Tongue (tissue), 2 donors: Measurements from ENCODE around the gene TWF2. TPM values are rescaled to one million over a fixed set of nuclear protein-coding genes. Genes with fewer than 3 reads are reported as not detected.

Experiments used
- DNase-seq: peaks from one replicate; pipeline ENCODE4 v3.0.0-alpha.2; 2015
- total RNA-seq: library from RNA; depleted of rRNA; stranded (reverse); fragments of >200 nt; gene quantifications from one replicate; pipeline ENCODE4 v1.2.3, GENCODE V29; 2014

TWF2 gene
- total RNA-seq, 1 donor from 2014 or later = 34.6 TPM

DNA sequence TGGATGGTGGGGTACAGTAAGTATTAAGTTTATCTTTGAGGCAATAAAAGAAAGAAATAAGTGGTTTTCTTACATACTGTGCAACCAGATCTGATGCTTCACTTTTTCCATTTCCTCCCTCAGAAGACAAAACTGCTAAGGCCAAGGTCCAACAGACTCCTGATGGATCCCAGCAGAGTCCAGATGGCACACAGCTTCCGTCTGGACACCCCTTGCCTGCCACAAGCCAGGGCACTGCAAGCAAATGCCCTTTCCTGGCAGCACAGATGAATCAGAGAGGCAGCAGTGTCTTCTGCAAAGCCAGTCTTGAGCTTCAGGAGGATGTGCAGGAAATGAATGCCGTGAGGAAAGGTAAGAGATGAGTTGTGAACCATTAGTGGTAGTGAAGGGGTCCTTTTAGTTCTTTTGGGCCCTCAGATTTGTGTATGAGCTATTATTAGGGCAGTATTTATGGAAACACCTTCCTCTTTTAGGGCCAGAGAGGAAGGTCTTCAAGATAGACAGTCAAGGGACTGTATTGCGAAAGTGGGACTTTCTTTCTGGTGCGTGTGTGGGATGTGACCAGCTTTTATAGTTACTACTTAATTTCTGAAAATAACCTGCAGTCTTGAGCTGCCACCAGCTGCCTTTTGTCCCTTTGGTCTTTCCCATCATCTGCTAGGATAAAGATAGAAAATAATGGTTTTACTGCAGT is 36.4 kb downstream of the TWF2 start:
- no peak for DNase-seq

DNA sequence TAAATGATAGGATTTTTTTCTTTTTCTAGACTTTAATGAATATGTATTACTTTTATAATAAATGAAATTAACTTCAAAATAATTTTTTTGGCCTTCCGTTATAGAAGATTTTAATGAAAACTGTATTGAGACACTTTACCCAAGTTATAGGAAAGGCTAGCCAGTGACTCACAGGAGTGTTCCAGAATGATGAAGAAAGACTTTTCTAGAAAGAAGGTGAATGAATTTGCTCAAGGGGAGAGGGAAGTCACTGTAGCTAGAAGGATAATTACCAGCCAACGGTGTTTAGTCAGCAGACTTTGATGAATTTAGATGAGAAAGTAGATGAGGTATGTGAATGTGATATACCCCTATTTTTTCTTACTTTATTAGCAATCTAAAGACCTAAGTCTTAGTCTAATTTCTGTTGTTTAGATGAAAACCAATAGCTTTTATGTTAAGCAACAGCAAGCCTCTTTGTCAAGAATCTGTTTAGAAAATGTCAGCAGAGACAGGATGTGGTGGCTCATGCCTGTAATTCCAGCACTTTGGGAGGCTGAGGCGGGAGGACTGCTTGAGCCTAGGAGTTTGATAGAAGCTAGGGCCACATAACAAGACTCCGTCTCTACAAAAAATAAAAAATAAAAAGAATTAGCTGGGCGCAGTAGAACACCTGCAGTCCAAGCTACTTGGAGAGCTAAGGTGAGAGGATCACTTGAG is 37.8 kb downstream of the TWF2 start:
- no peak for DNase-seq

DNA sequence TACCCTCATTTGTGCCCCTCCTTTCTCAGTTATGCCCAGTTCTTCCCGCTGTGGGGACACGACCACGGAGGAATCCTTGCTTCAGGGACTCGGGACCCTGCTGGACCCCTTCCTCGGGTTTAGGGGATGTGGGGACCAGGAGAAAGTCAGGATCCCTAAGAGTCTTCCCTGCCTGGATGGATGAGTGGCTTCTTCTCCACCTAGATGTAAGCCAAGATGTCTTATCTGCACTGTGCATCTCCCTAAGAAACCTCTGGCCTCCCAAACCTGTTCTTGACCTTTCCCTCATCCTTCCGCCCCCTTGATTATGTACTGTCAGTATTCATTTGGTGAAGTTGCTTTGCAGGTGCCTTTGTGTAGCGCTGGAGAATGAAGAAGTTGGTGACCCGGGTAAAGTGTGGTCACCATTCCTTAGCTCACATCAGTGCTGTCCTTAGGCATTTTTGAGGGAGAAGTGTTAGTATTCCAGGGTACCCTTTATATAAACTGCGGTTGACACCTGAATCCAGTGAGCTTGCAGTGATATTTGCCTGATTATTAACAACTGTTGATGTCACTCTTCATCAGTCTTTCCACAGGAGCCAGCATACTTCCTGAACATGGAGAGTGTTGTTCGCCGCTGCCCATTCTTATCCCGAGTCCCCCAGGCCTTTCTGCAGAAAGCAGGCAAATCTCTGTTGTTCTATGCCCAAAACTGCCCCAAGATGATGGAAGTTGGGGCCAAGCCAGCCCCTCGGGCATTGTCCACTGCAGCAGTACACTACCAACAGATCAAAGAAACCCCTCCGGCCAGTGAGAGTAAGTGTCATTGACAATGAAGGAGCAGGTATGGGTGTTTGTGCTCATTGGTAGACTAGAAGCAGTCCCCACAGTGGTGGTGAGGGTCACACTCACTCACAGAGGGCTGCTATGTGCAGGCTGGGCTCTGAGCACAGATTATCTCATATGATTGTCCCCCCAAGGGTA is 40.0 kb downstream of the TWF2 start:
- no peak for DNase-seq

DNA sequence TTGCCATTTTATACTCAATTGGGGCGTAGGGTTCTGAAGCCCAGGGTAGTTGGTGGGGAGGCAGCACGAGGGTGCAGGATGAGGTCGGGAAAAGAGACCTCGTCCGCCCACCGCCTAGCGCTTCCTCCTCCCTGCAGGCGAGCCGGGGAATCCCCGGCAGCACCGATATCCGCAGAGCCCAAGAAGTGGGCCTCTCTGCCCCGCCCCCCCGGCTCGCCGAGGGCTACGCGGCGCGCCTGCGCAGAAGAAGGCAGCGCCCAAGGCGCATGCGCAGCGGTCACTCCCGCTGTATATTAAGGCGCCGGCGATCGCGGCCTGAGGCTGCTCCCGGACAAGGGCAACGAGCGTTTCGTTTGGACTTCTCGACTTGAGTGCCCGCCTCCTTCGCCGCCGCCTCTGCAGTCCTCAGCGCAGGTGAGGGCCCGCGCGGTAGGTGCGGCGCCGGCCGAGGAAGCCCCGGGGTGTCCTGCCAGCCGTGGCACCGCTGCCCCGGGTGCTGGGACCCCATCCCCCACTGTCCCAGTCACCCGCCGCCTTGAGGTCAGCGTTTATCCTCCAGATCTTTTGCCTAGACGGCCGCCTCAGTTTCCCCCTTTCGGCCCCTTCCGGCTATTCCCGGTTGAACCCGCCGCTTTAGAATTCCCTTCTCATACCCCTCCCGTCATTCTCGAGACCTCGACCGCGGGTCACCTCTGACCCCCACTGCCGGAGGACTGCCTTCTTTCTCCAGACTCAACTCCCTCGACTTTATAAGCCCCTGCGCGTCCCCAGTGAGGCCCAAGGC is 40.9 kb downstream of the TWF2 start, which contains the start of gene ALAS1:
ALAS1 (plus strand) TSS at position 319 of the 784 bp plus-strand sequence. CDS start 1,082 bp downstream, outside the sequence.
- peak; percentile 97 for DNase-seq

DNA sequence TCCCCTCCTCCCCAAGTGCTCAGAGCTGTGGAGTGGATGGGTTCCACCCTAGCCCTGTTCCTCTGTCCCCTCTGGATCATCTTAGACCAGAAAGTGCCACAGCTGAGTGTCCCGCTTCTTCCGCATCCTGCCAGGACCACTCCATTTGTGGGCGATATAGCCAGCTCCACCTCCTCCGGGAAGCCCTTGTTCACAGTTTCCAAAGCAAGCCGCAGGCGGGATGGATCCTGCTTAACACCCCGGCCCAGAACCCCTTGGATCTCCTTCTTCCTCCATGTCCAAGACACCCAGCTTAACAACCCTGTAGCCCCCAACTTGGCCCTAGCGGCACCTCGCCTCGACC is 41.5 kb downstream of the TWF2 start:
- no peak for DNase-seq

DNA sequence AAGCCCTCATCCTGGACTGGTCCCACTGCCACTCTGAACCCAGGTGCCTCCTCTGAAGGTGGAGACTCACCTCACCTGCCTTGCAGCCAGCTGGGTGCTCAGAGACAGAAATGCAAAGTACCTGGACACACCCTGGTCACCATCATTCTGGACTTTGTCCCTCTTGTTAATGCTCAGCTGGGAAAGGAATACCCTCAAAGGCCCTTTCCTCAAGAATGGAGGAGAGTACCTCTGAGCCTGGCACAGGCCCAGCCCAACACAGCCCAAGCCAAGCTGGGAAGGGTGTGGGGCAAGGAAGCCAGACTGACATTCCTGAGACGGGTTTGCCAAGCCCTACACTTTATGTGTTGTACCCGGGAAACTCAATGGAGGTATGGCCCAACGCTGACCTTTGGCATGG is 42.0 kb downstream of the TWF2 start:
- DNase-seq = no peak

DNA sequence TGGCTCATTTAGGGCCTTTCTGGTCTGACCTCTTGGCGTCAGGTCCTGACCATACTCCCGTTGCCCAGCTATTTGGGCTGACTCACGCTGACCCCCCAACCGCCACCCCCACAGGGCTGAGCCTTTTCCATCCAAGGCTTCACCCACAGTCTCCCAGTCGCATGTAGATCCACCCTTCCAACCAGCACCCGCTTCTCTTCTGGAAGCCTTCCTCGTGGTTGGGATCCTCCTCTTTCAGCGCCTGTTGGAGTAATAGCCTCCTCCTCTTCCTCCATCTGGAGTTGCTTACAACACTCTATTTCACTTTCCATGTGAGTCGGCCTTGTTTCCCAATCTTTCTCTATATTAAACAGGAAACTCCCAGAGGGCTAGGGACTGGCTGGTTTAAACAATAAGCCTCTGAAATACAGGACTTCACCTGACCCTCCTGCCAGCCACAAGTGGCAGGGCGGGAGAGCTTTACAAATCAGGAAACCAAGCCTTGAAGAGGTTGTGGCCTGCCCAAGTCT is 43.1 kb downstream of the TWF2 start:
- no peak for DNase-seq

DNA sequence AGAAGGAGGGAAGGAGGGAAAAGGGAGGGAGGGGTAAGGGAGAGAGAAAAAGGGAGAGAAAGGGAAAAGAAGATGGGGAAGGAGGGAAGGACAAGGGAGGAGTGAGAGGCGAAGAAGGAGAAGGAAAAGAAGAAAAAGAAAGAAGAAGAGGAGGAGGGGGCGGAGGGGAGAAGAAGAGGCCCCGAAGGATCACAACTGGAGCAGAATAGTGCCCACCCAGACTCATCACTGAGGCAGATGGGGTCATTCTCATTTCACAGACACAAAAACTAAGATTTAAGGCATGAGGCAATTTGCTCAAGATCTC is 43.7 kb downstream of the TWF2 start:
- DNase-seq = no peak

DNA sequence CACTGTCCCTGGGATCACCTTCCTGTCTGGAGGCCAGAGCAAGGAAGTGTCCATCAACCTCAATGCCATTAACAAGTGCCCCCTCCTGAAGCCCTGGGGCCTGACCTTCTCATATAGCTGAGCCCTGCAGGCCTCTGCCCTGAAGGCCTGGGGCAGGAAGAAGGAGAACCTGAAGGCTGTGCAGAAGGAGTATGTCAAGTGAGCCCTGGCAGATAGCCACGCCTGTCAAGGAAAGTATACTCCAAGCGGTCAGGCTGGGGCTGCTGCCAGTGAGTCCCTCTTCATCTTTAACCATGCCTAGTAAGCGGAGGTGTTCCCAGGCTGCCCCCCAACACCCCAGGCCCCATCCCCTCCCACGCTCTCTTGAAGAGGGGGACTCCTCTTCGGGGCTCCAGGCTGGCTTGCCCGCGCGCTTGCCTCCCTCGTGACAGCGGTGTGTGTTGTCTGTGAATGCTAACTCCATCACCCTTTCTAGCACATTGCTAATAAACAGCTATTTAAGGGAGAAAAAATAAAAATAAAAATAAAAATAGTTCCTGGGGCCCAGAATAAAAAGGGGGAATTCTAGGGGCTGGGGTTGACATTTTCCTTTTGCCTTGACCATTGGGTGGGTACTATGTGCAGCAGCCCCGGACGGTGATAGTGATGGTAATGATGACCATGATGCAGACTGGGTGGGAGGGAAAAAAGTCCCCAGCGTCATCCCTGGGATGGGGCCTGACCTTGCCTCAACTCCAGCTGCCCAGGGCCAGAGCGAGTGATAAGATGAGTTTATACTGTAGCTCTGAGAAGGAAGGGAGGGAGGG is 44.3 kb downstream of the TWF2 start:
- DNase-seq = peak; percentile 55

DNA sequence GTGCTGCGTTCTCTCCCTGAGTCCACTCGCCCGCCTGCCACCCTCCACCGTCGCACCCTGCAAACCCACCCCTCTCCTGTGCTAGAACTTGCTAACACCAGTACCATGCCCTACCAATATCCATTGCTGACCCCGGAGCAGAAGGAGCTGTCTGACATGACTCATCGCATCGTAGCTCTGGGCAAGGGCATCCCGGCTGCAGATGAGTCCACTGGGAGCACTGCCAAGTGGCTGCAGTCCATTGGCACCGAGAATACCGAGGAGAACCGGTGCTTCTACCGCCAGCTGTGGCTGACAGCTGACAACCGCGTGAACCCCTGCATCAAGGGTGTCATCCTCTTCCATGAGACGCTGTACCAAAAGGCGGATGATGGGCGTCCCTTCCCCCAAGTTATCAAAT is 45.9 kb downstream of the TWF2 start:
- DNase-seq = peak; percentile 53

DNA sequence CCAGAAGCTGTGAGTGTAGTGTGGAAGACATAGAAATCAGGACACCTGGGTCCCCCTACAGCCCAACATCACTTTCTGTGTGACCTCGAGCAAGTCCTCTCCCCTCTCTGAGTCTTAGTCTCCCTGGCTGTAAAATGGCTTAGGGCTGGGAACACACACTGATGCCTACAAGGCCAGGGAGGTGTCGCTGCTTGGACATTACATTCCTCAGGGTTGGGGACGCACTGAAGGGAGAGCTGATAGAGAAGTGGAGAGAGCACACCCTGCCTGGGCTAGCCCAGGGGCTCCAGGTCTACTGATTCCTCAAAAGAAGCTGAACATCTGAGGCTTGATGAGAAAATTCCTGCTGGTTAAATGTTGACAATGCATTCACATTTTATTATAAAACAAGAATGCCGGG is 47.3 kb downstream of the TWF2 start:
- DNase-seq = no peak

DNA sequence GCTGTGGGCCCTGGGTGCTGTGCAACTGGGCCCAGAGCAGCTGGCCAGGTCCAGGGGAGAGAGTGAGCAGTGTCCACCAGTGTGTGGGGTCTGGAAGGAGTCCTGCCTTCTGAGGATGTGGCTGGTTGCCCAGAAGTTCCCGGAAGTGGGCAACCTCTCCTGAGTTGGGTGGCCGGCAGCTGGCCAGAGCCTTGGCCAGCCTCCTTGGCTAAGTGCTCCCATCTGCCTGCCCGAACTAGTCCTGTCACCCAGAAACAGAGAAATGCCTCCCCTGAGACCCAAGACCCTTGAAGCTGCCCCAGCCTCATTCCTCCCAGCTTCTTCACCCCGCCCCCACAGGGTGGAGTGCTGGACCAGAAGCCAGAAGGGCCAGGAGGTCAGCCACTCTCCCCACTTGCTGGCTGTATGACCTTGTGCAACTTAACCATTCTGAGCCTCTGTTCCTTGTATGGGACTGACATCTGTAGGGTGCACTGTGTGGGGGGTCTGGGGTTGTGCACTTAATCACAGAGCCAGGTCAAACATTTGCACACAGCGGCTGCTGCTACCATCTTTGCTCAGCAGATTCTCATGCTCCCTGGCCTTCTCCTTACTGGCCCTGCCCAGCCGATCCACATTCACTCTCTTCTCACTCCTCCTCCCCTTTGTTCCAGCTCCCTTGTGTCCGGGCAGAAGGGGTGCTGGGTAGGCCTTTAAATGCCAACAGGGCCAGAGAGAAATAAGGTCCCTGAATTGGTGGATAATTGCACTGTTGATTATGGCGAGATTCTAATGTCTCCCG is 48.5 kb downstream of the TWF2 start:
- no peak for DNase-seq

DNA sequence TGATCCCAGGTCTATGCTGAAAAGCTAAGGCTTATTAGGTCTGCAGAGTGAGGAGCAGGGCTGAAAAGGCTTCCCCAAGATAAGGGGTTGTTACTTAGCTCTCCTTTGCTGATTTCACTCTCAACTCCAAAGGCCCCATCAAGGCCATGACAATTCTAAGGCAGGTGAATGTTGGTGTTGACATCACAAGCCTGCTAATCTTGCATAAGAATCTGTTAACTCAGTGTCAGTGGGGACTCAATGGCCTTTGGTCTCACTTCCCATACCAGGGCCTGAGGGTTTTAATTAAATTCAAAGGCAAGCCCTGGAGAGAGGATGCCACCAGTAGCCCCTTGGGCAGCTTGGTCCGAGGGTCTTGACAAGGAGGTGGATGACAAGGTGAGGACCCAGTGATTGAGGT is 50.4 kb downstream of the TWF2 start:
- DNase-seq = no peak

DNA sequence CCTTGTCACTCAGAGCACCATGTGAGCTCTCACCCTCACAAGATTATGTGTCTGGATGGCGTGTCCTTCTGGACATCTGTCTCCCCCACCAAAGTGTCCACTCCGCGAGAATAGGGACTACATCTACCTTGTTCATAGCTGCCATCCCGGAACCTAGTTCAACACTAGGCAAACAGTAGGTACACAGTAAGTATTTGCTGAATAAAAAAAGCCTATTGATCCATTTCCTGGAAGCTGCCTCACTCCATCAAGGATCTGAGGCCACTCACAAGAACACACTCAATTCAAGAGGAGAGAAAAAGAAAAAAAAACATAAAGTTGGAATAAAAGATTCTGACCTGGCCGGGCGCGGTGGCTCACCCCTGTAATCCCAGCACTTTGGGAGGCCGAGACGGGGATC is 52.2 kb downstream of the TWF2 start:
- no peak for DNase-seq

DNA sequence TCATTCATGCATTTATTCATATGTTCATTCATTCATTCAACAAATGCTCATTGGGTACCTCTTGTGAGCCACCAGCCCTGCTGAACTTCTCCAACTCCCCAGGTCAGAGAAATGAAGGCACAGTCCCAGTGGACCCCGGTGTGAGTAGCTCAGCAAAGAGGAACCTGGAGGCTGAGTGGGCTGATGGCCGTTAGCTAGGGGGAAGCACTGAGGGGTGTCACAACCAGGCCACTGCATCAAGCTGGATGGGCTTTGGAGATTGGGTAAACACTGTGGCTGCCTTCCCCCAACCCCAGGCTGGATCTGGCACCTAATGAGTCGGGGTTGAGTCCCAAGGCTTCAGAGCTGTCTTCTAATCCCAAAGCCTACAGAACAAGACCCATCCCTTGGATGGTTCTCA is 53.1 kb downstream of the TWF2 start:
- DNase-seq = no peak

DNA sequence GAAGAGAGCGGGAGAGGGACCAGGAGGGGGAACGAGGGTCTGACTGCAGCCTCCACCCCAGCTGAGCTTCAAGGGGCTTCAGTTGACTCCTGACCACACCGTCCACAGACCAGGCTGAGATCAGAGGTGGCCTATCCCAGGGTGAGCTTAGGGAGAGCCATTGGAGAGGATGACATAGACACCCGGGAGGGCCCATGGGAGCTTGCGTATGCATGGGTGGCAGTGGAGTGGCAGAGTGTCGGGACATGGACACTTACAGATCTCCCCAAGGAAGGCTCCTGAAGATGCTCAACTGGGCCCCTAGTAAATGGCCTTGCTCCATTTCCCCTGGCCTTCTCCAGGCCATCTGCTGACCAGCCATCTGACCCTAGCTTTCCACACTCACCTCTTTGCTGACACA is 53.6 kb downstream of the TWF2 start:
- no peak for DNase-seq

DNA sequence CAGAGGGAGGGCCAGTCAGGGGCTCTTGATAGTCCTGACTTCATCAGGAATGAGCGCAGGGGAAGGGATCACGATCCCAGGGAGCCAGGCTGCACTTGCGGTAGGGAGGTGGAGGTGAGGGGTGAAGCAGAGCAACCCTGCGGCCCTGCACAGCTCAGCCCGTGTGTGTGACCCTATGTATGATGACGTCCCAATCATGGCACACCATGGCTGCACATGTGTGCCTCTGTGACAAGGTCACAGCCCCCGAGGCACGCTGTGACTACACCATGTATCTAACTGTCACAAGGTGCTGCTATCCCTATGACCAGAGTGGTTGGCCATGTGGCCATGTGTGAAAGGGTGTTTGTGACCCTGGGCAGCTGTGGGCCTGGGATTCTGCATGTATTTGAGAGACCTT is 54.3 kb downstream of the TWF2 start:
- DNase-seq = no peak

DNA sequence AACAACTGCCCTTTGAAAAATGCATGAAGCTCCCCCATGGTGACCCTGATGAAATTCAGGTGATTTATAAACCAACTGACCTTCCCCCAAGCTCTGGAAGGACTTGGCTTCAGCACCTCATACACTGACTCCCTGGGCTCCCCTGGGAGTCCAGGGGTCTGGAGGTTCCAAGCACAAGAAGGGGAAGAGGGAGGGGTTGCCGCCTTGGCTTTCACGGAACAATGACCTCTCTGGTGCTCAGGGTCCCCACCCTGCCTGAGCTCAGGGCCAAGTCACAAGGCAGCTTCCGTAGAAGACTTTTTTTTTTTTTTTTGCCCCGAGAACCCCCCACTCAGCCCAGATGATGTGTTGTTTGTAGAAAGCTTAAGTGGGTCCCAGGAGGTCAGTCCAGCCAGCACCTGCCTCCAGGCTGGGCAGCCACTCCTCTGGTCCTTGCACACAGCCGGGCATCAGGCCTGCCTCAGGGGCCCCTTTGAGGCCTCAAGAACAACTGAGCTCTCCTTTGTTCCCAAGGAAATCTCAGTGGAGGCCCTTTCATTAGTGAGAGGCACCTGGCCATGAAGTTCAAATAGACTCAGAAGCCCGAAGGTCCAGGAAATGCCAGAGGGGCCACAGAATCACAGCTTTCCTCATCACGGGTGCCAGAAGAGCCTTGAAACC is 55.0 kb downstream of the TWF2 start:
- no peak for DNase-seq

DNA sequence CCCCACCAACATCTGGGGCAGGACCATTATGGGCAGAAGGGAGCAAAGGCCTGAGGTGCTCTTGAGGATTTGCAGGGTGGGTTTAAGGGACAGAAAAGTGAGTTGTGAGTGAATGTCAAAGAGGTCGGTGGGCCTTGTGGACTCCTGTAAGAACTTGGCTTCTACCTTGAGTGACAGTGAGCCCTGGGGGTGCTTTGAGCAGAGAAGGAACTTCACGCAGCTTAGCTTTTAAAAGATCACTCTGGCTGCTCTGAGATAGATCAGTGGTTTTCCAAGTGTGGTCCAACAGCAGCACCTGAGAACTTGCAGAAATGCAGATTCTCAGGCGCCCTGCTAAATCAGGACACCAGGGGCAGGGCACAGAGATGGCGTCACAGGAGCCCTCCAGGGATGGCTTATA is 56.3 kb downstream of the TWF2 start:
- DNase-seq = no peak

DNA sequence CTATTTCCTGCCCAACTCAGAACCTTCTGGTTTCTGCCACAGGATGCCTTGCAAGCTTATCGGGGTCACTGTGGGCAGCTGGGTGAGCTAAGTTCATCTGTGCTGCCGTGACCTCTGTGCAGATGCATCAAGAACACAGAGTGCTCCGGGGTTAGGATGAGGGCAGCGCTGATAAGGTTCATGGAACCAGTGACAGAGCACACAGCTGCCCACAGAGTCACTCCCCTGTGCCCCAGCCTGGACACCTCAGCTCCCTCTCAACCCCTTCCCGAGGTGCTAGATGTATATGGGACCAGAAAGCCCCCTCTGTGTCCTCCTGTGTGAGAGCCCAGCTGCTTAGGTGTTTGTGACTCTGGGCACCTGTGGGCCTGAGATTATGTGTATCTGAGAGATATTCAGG is 56.8 kb downstream of the TWF2 start:
- DNase-seq = no peak
